GM23338 (cell line): ENCODE data around the gene BMP8B.

Experiments
- CREB1 ChIP-seq: fragments of 250-450 bp; sonication (Bioruptor Pico); IDR thresholded peaks from 2 replicates; pipeline ENCODE4 v1.5.0; 2020; ENCODE audit warnings: low read depth, mild to moderate bottlenecking, moderate library complexity
- EZH2 ChIP-seq: fragments of 200-600 bp; sonication (generic); IDR thresholded peaks from one replicate; pipeline ENCODE4 v1.8.0; 2017; ENCODE audit warnings: antibody characterized with exemption, mild to moderate bottlenecking, low read depth; ENCODE audit not compliant: unreplicated experiment
- EZH2phosphoT487 ChIP-seq: fragments of 200-600 bp; sonication (generic); IDR thresholded peaks from one replicate; pipeline ENCODE4 v1.8.1; 2018; ENCODE audit warnings: antibody characterized with exemption; ENCODE audit not compliant: unreplicated experiment
- JUNB ChIP-seq: IDR thresholded peaks from one replicate; pipeline ENCODE4 v1.6.1; 2016; ENCODE audit warnings: antibody characterized with exemption; ENCODE audit not compliant: unreplicated experiment
- NANOG ChIP-seq: IDR thresholded peaks from 2 replicates; pipeline ENCODE4 v1.6.1; 2016; ENCODE audit warnings: antibody characterized with exemption, borderline replicate concordance
- POLR2AphosphoS5 ChIP-seq: IDR thresholded peaks from 2 replicates; pipeline ENCODE4 v1.6.1; 2016; ENCODE audit warnings: antibody characterized with exemption, low read depth
- STAT1 ChIP-seq: IDR thresholded peaks from one replicate; pipeline ENCODE4 v1.6.1; 2016; ENCODE audit warnings: antibody characterized with exemption; ENCODE audit not compliant: unreplicated experiment
- TF ChIP-seq, protein P1 (sequence below), 2 experiments: fragments of 200-600 bp in 1 of 2; sonication (generic) in 1 of 2; conservative IDR thresholded peaks; 2 replicates each; pipeline versions ENCODE4 v1.5.1 to v1.6.1; 2016 to 2017; ENCODE audit warnings: antibody characterized with exemption in 2 of 2, low read depth in 2 of 2, mild to moderate bottlenecking in 2 of 2, moderate library complexity in 1 of 2
- TF ChIP-seq, protein P2 (sequence below): fragments of 250-450 bp; sonication (Bioruptor Pico); IDR thresholded peaks from 2 replicates; pipeline ENCODE4 v1.5.0; 2020; ENCODE audit warnings: mild to moderate bottlenecking, moderate library complexity
- TF ChIP-seq, protein P3 (sequence below): IDR thresholded peaks from one replicate; pipeline ENCODE4 v1.6.1; 2018; ENCODE audit warnings: antibody characterized with exemption; ENCODE audit not compliant: unreplicated experiment

DNA sequence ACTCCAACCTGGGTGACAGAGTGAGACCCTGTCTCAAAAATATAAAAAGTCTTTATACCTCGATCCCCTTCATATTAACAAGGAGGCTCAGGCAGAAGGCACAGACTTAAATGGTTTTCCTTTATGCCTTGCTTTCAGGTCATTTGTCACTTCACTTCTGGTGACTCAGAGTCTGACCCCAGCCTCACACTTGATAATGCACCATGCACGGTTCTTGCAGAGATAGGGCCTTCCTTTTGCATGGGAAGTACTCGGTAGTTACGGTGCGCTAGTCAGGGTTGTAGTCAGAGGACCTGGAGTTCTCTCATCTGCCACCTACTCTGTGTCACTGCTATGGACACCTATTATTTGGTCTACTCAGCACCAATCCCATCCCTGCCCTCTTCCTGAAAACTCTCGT, 43.6 kb upstream of the BMP8B start:
- TF ChIP-seq, protein P1, sequence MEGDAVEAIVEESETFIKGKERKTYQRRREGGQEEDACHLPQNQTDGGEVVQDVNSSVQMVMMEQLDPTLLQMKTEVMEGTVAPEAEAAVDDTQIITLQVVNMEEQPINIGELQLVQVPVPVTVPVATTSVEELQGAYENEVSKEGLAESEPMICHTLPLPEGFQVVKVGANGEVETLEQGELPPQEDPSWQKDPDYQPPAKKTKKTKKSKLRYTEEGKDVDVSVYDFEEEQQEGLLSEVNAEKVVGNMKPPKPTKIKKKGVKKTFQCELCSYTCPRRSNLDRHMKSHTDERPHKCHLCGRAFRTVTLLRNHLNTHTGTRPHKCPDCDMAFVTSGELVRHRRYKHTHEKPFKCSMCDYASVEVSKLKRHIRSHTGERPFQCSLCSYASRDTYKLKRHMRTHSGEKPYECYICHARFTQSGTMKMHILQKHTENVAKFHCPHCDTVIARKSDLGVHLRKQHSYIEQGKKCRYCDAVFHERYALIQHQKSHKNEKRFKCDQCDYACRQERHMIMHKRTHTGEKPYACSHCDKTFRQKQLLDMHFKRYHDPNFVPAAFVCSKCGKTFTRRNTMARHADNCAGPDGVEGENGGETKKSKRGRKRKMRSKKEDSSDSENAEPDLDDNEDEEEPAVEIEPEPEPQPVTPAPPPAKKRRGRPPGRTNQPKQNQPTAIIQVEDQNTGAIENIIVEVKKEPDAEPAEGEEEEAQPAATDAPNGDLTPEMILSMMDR (conservative IDR thresholded peaks at IDR 0.05; ENCODE audit: low read depth in 2 of 2) = no peak
- TF ChIP-seq POLR2AphosphoS5 (no peak), EZH2 (no peak), EZH2phosphoT487 (no peak), CREB1 (CRISPR knock-in tag) (no peak), JUNB (no peak), NANOG (no peak), STAT1 (no peak)
- TF ChIP-seq, protein P2, sequence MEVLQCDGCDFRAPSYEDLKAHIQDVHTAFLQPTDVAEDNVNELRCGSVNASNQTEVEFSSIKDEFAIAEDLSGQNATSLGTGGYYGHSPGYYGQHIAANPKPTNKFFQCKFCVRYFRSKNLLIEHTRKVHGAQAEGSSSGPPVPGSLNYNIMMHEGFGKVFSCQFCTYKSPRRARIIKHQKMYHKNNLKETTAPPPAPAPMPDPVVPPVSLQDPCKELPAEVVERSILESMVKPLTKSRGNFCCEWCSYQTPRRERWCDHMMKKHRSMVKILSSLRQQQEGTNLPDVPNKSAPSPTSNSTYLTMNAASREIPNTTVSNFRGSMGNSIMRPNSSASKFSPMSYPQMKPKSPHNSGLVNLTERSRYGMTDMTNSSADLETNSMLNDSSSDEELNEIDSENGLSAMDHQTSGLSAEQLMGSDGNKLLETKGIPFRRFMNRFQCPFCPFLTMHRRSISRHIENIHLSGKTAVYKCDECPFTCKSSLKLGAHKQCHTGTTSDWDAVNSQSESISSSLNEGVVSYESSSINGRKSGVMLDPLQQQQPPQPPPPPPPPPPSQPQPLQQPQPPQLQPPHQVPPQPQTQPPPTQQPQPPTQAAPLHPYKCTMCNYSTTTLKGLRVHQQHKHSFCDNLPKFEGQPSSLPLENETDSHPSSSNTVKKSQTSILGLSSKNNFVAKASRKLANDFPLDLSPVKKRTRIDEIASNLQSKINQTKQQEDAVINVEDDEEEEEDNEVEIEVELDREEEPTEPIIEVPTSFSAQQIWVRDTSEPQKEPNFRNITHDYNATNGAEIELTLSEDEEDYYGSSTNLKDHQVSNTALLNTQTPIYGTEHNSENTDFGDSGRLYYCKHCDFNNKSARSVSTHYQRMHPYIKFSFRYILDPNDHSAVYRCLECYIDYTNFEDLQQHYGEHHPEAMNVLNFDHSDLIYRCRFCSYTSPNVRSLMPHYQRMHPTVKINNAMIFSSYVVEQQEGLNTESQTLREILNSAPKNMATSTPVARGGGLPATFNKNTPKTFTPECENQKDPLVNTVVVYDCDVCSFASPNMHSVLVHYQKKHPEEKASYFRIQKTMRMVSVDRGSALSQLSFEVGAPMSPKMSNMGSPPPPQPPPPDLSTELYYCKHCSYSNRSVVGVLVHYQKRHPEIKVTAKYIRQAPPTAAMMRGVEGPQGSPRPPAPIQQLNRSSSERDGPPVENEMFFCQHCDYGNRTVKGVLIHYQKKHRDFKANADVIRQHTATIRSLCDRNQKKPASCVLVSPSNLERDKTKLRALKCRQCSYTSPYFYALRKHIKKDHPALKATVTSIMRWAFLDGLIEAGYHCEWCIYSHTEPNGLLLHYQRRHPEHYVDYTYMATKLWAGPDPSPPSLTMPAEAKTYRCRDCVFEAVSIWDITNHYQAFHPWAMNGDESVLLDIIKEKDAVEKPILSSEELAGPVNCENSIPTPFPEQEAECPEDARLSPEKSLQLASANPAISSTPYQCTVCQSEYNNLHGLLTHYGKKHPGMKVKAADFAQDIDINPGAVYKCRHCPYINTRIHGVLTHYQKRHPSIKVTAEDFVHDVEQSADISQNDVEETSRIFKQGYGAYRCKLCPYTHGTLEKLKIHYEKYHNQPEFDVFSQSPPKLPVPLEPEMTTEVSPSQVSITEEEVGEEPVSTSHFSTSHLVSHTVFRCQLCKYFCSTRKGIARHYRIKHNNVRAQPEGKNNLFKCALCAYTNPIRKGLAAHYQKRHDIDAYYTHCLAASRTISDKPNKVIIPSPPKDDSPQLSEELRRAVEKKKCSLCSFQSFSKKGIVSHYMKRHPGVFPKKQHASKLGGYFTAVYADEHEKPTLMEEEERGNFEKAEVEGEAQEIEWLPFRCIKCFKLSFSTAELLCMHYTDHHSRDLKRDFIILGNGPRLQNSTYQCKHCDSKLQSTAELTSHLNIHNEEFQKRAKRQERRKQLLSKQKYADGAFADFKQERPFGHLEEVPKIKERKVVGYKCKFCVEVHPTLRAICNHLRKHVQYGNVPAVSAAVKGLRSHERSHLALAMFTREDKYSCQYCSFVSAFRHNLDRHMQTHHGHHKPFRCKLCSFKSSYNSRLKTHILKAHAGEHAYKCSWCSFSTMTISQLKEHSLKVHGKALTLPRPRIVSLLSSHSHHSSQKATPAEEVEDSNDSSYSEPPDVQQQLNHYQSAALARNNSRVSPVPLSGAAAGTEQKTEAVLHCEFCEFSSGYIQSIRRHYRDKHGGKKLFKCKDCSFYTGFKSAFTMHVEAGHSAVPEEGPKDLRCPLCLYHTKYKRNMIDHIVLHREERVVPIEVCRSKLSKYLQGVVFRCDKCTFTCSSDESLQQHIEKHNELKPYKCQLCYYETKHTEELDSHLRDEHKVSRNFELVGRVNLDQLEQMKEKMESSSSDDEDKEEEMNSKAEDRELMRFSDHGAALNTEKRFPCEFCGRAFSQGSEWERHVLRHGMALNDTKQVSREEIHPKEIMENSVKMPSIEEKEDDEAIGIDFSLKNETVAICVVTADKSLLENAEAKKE = no peak
- TF ChIP-seq, protein P3, sequence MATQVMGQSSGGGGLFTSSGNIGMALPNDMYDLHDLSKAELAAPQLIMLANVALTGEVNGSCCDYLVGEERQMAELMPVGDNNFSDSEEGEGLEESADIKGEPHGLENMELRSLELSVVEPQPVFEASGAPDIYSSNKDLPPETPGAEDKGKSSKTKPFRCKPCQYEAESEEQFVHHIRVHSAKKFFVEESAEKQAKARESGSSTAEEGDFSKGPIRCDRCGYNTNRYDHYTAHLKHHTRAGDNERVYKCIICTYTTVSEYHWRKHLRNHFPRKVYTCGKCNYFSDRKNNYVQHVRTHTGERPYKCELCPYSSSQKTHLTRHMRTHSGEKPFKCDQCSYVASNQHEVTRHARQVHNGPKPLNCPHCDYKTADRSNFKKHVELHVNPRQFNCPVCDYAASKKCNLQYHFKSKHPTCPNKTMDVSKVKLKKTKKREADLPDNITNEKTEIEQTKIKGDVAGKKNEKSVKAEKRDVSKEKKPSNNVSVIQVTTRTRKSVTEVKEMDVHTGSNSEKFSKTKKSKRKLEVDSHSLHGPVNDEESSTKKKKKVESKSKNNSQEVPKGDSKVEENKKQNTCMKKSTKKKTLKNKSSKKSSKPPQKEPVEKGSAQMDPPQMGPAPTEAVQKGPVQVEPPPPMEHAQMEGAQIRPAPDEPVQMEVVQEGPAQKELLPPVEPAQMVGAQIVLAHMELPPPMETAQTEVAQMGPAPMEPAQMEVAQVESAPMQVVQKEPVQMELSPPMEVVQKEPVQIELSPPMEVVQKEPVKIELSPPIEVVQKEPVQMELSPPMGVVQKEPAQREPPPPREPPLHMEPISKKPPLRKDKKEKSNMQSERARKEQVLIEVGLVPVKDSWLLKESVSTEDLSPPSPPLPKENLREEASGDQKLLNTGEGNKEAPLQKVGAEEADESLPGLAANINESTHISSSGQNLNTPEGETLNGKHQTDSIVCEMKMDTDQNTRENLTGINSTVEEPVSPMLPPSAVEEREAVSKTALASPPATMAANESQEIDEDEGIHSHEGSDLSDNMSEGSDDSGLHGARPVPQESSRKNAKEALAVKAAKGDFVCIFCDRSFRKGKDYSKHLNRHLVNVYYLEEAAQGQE = no peak
